Measurements from ENCODE around the gene FBXO5.

GRCh38 chr6:153024709-153025017, 41.8 kb upstream of the FBXO5 start:
- no peak for TF ChIP-seq CTCF (optimal IDR thresholded peaks at IDR 0.05 in 1 of 3, IDR thresholded peaks at IDR 0.05 in 1 of 3, conservative IDR thresholded peaks at IDR 0.05 in 1 of 3; ENCODE audit: extremely low read depth in 1 of 3, insufficient read depth in 2 of 3, low read length in 3 of 3)
- no peak for TF ChIP-seq EZH2 (IDR thresholded peaks at IDR 0.05; ENCODE audit: low read length)
